CD14-positive monocyte (primary cell): Measurements from ENCODE around the gene MOB3A. TPM values are rescaled to one million over a fixed set of nuclear protein-coding genes. Genes with fewer than 3 reads are reported as not detected.
A peak's percentile ranks its signal among the peaks of the same experiment; 100 is the strongest.

ENCODE experiments used
- DNase-seq, 3 donors: peaks; one replicate each; pipeline ENCODE4 v3.0.0-alpha.2; 2011 to 2022
- H2AFZ ChIP-seq: 2 replicates; pipeline ENCODE4 v1.6.0; 2012; ENCODE audit warnings: mild to moderate bottlenecking, low read depth, low read length, inconsistent platforms; ENCODE audit not compliant: insufficient read depth, poor library complexity, severe bottlenecking
- H3K27ac ChIP-seq, 2 donors: 1 replicate in 1 of 2; 2 replicates in 1 of 2; pipeline ENCODE4 v1.5.1; 2012 to 2013; ENCODE audit warnings: low read length in 2 of 2, control low read depth in 1 of 2, inconsistent platforms in 1 of 2, low read depth in 1 of 2, mild to moderate bottlenecking in 1 of 2
- H3K27me3 ChIP-seq, 2 donors: one replicate each; pipeline versions ENCODE4 v1.6.0 to v1.6.1; 2011 to 2013; ENCODE audit warnings: low read length in 2 of 2; ENCODE audit not compliant: control insufficient read depth in 2 of 2, insufficient read depth in 2 of 2
- H3K36me3 ChIP-seq, 2 donors: replicated peaks in 1 of 2; 1 replicate in 1 of 2; 2 replicates in 1 of 2; pipeline versions ENCODE4 v1.5.1 to v1.6.1; 2012 to 2013; ENCODE audit warnings: low read length in 2 of 2, control low read depth in 1 of 2, inconsistent platforms in 1 of 2, mild to moderate bottlenecking in 1 of 2; ENCODE audit not compliant: insufficient read depth in 2 of 2, control insufficient read depth in 1 of 2
- H3K4me1 ChIP-seq, 2 donors: 1 replicate in 1 of 2; 2 replicates in 1 of 2; pipeline versions ENCODE4 v1.5.1 to v1.6.1; 2012 to 2013; ENCODE audit warnings: low read length in 2 of 2, control low read depth in 1 of 2, inconsistent platforms in 1 of 2, mild to moderate bottlenecking in 1 of 2, moderate library complexity in 1 of 2; ENCODE audit not compliant: insufficient read depth in 2 of 2, control insufficient read depth in 1 of 2
- H3K4me2 ChIP-seq: replicated peaks from 2 replicates; pipeline ENCODE3; 2012; ENCODE audit warnings: low read length, moderate library complexity, mild to moderate bottlenecking; ENCODE audit not compliant: poor library complexity, severe bottlenecking; ENCODE audit errors: extremely low read depth
- H3K4me3 ChIP-seq, 3 experiments: fragments of 200-600 bp in 1 of 3; sonication (generic) in 1 of 3; replicated peaks in 1 of 3; 1 replicate in 2 of 3; 2 replicates in 1 of 3; pipeline ENCODE4 v1.5.1; 2011 to 2013; ENCODE audit warnings: low read length in 3 of 3, mild to moderate bottlenecking in 3 of 3, control low read depth in 2 of 3, low read depth in 2 of 3, inconsistent platforms in 1 of 3, moderate library complexity in 1 of 3
- H3K79me2 ChIP-seq: 2 replicates; pipeline ENCODE4 v1.6.0; 2012; ENCODE audit warnings: mild to moderate bottlenecking, control low read depth, inconsistent platforms, low read length, moderate library complexity; ENCODE audit not compliant: insufficient read depth
- H3K9ac ChIP-seq: 2 replicates; pipeline ENCODE4 v1.6.0; 2017; ENCODE audit warnings: low read length, mild to moderate bottlenecking; ENCODE audit not compliant: insufficient read depth, poor library complexity, severe bottlenecking
- H3K9me3 ChIP-seq, 2 donors: replicated peaks in 1 of 2; 1 replicate in 1 of 2; 2 replicates in 1 of 2; pipeline versions ENCODE4 v1.5.1 to v1.6.1; 2012 to 2013; ENCODE audit warnings: low read length in 2 of 2, control low read depth in 1 of 2; ENCODE audit not compliant: control insufficient read depth in 1 of 2, insufficient read depth in 1 of 2
- H4K20me1 ChIP-seq: 2 replicates; pipeline ENCODE4 v1.6.0; 2012; ENCODE audit warnings: mild to moderate bottlenecking, low read length, control low read depth, moderate library complexity; ENCODE audit not compliant: insufficient read depth
- H3K27ac Mint-ChIP-seq, 7 donors: one replicate each; pipeline ENCODE4 v1.8.0; 2020; ENCODE audit warnings: mild to moderate bottlenecking in 7 of 7, mixed read lengths in 7 of 7, moderate library complexity in 6 of 7, inconsistent platforms in 2 of 7
- H3K27me3 Mint-ChIP-seq, 3 donors: one replicate each; pipeline ENCODE4 v1.8.0; 2021 to 2022; ENCODE audit warnings: low read depth in 3 of 3, mild to moderate bottlenecking in 3 of 3, mixed read lengths in 3 of 3, moderate library complexity in 3 of 3, inconsistent platforms in 1 of 3
- H3K36me3 Mint-ChIP-seq, 2 donors: one replicate each; pipeline ENCODE4 v1.8.0; 2020; ENCODE audit warnings: mixed read lengths in 2 of 2, inconsistent platforms in 1 of 2, mild to moderate bottlenecking in 1 of 2
- H3K4me1 Mint-ChIP-seq: one replicate; pipeline ENCODE4 v1.8.0; 2020; ENCODE audit warnings: mild to moderate bottlenecking, mixed read lengths
- H3K4me3 Mint-ChIP-seq, 2 donors: one replicate each; pipeline ENCODE4 v1.8.0; 2020; ENCODE audit warnings: mild to moderate bottlenecking in 2 of 2, mixed read lengths in 2 of 2, moderate library complexity in 1 of 2
- H3K9me3 Mint-ChIP-seq, 7 donors: one replicate each; pipeline ENCODE4 v1.8.0; 2020 to 2022; ENCODE audit warnings: mixed read lengths in 7 of 7, mild to moderate bottlenecking in 6 of 7, moderate library complexity in 6 of 7, inconsistent platforms in 2 of 7
- CTCF ChIP-seq: fragments of 200-600 bp; IDR thresholded peaks from one replicate; pipeline ENCODE4 v1.8.0; 2022; ENCODE audit warnings: antibody characterized with exemption, mild to moderate bottlenecking
- WGBS: methylation state at CpG from one replicate; pipeline ENCODE4 v1.1.5; 2013; ENCODE audit warnings: missing lambda C conversion rate; ENCODE audit not compliant: insufficient coverage; 5-methylcytosine and 5-hydroxymethylcytosine counted together
- intact Hi-C, 2 donors: fragments of 100-400 bp; cut with micrococcal nuclease; formaldehyde crosslinking; loops; one replicate each; pipeline versions ENCODE4 v1.15.0 to v1.15.1; 2023
- polyA plus RNA-seq, 3 donors: library from polyadenylated mRNA; depleted of rRNA in 1 of 3; unstranded in 2 of 3; stranded (reverse) in 1 of 3; fragments of 300-500 nt in 2 of 3; fragments of >200 nt in 1 of 3; fragmentation: Illumina TruSeq in 2 of 3; gene quantifications; 1 replicate in 2 of 3; 2 replicates in 1 of 3; pipeline ENCODE4 v1.2.3, GENCODE V29; 2012 to 2021

The MOB3A gene
- polyA plus RNA-seq, 3 donors, result 60.5 to 179 (median 96.3) TPM

GRCh38 chr19:2127758-2128157 is 31.6 kb upstream of the MOB3A start:
- Histone ChIP-seq H3K79me2 (peaks cover 28% of the 10 kb centered on the region), H3K9me3 (no peaks in the 10 kb centered on the region), H3K4me2 (no peak overlapping the region), H3K27me3 (no peaks in the 10 kb centered on the region), H3K4me1 (no peaks in the 10 kb centered on the region), H3K36me3 (peaks cover 81 to 91% of the 10 kb centered on the region in 2 donors), H3K27ac (no peak overlapping the region), H4K20me1 (peaks cover 86% of the 10 kb centered on the region), H3K9ac (no peak overlapping the region), H3K4me3 (no peak overlapping the region), H2AFZ (no peak overlapping the region)
- intact Hi-C loops, result no loop called here
- no peak for DNase-seq
- peaks cover 71 to 89% of the 10 kb centered on the region in 2 donors for H3K36me3 Mint-ChIP-seq
- no peak for TF ChIP-seq CTCF
- H3K4me3 Mint-ChIP-seq, result no peak overlapping the region
- H3K27ac Mint-ChIP-seq, result no peak overlapping the region
- H3K27me3 Mint-ChIP-seq, result peaks cover 0 to 1% (median 0%) of the 10 kb centered on the region in 3 donors
- no peaks in the 10 kb centered on the region for H3K9me3 Mint-ChIP-seq
- H3K4me1 Mint-ChIP-seq, result no peaks in the 10 kb centered on the region
- WGBS, result 93% methylated on average over 19 of the region's 19 CpGs

- peaks cover 69 to 89% of the 10 kb centered on the region in 2 donors for H3K36me3 Mint-ChIP-seq
- 98% methylated on average over 20 of the region's 24 CpGs for WGBS
- no peaks in the 10 kb centered on the region for H3K9me3 ChIP-seq
- no peak overlapping the region for H3K4me3 ChIP-seq
- TF ChIP-seq CTCF, result no peak
- H3K36me3 ChIP-seq, result peaks cover 81 to 91% of the 10 kb centered on the region in 2 donors
- H4K20me1 ChIP-seq, result peaks cover 86% of the 10 kb centered on the region
- H3K27ac Mint-ChIP-seq, result peak overlapping the region in 2 of 7 donors; percentile 24 to 36
- no peak overlapping the region for H3K27ac ChIP-seq
- H3K4me1 ChIP-seq, result no peaks in the 10 kb centered on the region
- peaks cover 0 to 1% (median 0%) of the 10 kb centered on the region in 3 donors for H3K27me3 Mint-ChIP-seq
- H2AFZ ChIP-seq, result no peak overlapping the region
- peaks cover 20% of the 10 kb centered on the region for H3K79me2 ChIP-seq
- no peak overlapping the region for H3K4me2 ChIP-seq
- H3K9ac ChIP-seq, result no peak overlapping the region
- no peaks in the 10 kb centered on the region for H3K4me1 Mint-ChIP-seq
- intact Hi-C loops, result no loop called here
- H3K9me3 Mint-ChIP-seq, result no peaks in the 10 kb centered on the region
- DNase-seq, result no peak
- no peaks in the 10 kb centered on the region for H3K27me3 ChIP-seq
- H3K4me3 Mint-ChIP-seq, result no peak overlapping the region
These were observed 30.9 kb upstream of the MOB3A start for GRCh38 chr19:2126879-2127518.
